ENCODE data around the gene HARS2. TPM values are rescaled to one million over a fixed set of nuclear protein-coding genes. Genes with fewer than 3 reads are reported as not detected.
A peak's percentile ranks its signal among the peaks of the same experiment; 100 is the strongest.
"Not testable (repeated sequence)": the region's sequence is repeated elsewhere in the genome, so short reads cannot be mapped to it uniquely, and the experiment has no call there.

Gene HARS2, protein sequence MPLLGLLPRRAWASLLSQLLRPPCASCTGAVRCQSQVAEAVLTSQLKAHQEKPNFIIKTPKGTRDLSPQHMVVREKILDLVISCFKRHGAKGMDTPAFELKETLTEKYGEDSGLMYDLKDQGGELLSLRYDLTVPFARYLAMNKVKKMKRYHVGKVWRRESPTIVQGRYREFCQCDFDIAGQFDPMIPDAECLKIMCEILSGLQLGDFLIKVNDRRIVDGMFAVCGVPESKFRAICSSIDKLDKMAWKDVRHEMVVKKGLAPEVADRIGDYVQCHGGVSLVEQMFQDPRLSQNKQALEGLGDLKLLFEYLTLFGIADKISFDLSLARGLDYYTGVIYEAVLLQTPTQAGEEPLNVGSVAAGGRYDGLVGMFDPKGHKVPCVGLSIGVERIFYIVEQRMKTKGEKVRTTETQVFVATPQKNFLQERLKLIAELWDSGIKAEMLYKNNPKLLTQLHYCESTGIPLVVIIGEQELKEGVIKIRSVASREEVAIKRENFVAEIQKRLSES
- 30.0 and 41.5 TPM in 2 replicates for total RNA-seq (2014; rRNA removed; shearing (Covaris generic); ENCODE audit: low replicate concordance)

DNA sequence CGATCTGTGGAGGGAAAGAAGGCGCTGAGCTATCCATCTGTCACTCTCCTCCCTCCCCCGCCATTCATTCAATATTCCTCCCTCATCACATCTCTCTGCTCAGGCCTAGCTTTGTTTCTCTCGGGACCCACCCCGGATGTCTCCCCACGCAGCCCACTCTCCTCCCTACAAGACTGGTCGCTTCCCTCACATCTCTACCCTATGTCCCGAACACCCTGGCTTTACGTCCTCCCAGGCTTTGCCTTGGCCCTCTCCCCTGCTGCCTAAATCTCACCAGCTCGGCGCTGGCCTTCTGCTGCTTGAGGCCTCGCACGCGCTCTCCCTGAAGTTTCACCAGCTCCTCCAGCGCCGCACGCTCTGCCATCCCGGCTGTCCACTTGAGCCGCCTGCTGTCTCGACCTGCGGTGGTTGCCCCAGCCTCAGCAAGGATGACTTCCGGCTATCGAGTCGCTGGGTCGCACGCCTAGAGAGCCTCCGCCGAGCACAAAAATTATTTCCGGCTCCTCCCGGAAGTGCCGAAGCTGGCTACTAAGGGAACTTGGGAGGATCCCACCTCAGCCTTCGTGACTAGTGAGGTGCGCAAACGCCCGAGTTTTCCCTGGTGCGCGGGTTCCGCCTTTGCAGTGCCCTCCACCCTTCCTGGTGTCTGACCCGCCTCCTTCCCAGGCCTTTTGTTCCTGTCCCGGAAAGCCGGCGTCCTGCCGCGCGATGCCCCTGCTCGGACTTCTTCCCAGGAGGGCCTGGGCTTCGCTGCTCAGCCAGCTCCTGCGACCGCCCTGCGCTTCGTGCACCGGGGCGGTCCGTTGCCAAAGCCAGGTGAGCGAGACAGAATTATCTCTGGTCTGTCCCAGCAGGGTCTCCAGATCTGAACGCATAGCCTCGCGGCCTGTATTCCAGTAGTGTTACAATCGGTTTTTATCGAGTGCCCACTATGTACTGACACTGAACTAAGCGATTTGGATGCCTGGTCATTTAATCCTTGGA lies at the start of gene HARS2, which contains the start of gene HARS1:
Gene HARS2, plus strand, starts transcription at position 515 of the 984 bp plus-strand sequence. Its CDS starts 194 bp downstream, at position 709.
Gene HARS1, minus strand, starts transcription at position 430 of the 984 bp plus-strand sequence. Its CDS starts 66 bp downstream, at position 364.
- in situ Hi-C loops (cut with HindIII; ENCODE audit: low pct_unique_long_range_greater_than_20kb, low sequenced_read_pairs), result no loop called here
- peak; percentile 96 for DNase-seq (ENCODE audit: low read depth)

DNA sequence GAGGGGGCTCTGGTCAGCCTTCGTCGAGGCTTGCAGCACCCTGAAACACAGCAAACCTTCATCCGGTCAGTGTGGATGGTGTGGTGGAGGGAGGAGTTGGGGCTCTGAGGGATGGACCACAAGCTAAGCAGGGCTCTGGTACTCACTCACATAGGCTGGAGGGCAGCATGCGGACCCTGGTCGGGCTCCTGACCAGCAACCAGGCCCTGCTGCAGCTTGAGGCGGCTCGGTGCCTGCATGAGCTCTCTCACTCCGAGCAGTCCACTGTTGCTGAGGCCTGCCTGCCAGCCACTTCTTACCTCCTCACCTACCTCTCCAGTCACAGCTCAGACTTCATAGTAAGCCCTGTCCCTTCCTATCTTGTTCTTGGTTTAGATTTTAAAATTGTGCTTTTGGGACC lies 49.5 kb upstream of the HARS2 start:
- no peak for DNase-seq (ENCODE audit: low read depth)
- in situ Hi-C loops (cut with HindIII; ENCODE audit: low pct_unique_long_range_greater_than_20kb, low sequenced_read_pairs), result no loop called here

DNA sequence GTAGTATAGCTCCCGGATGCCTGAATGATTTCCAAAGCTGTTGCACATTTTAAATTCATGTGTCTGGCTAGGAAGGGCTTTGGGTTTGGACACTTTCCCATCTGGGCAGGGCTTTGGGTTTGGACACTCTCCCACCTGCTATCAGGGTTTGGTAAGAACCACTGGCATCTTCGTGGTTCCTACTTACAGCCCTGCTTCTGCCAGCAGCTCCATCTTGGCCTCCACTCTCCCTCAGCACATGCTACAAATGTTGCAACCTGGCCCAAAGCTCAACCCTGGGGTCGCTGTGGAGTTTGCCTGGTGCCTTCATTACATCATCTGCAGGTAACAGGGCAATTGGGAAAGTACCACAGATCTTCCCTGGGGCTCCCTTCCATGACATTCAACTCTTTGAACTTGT lies 48.5 kb upstream of the HARS2 start:
- no peak for DNase-seq (ENCODE audit: low read depth)
- in situ Hi-C loops (cut with HindIII; ENCODE audit: low pct_unique_long_range_greater_than_20kb, low sequenced_read_pairs), result no loop called here

DNA sequence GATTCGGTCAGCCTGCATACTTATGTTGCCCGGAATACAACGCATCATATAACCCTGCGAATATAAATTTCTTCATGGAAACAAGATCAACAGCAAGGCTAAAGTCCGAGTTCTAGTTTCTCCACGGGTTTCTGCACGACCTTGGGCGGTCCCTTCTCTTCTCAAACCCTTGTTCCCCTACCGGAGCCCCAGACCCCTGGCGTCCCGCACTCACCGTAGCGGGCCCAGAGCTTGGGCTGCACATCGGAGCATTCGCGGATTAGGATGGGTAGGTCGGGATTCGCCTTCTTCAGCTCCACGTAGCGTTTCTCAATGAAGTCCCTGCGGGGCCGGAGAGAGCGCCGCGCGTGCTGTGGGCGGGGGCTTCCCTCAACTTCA lies 44.2 kb upstream of the HARS2 start:
- no peak for DNase-seq (ENCODE audit: low read depth)
- in situ Hi-C loops (cut with HindIII; ENCODE audit: low pct_unique_long_range_greater_than_20kb, low sequenced_read_pairs), result no loop called here

DNA sequence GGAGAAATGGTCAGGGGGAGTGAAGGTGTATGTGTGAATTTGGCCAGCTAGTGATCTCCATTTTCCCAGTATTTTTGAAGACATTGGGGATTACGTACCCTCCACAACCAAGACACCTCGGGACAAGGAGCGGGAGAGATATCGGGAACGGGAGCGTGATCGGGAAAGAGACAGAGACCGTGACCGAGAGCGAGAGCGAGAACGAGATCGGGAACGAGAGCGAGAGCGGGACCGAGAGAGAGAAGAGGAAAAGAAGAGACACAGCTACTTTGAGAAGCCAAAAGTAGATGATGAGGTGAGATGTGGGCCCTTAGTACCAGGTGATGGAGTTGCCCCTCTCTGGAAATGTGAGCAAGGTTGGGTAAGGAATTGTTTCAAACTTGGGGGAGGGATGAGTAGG lies 32.4 kb upstream of the HARS2 start:
- in situ Hi-C loops (cut with HindIII; ENCODE audit: low pct_unique_long_range_greater_than_20kb, low sequenced_read_pairs), result no loop called here
- DNase-seq (ENCODE audit: low read depth), result no peak

DNA sequence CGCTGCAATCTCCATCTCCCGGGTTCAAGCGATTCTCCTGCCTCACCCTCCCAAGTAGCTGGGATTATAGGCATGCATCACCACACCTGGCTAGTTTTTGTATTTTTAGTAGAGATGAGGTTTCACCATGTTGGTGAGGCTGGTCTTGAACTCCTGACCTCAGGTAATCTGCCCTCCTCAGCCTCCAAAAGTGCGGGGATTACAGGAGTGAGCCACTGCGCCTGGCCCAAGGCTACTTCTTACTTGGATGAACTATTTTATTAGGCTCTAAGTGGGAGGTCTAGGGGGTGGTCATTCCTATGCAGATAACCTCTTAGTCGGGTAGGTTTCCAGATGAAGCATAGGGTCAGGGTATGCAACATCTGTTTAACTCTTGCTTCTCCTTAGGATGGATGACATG lies 30.9 kb upstream of the HARS2 start:
- in situ Hi-C loops (cut with HindIII; ENCODE audit: low pct_unique_long_range_greater_than_20kb, low sequenced_read_pairs); DNase-seq (ENCODE audit: low read depth): not testable (repeated sequence)

DNA sequence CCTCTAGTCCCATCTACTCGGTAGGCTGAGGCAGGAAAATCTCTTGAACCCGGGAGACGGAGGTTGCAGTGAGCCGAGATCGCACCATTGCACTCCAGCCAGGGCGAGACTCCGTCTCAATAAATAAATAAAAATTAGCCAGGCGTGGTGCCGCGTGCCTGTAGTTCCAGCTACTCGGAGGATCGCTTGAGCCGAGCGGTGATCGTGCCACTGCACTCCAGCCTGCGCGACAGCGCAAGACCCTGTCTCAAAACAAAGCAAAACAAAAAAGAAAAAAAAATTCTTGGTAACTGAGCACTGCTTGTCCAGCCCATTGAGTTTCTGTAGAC lies 27.3 kb upstream of the HARS2 start:
- DNase-seq (ENCODE audit: low read depth), result no peak
- in situ Hi-C loops (cut with HindIII; ENCODE audit: low pct_unique_long_range_greater_than_20kb, low sequenced_read_pairs), result no loop called here

DNA sequence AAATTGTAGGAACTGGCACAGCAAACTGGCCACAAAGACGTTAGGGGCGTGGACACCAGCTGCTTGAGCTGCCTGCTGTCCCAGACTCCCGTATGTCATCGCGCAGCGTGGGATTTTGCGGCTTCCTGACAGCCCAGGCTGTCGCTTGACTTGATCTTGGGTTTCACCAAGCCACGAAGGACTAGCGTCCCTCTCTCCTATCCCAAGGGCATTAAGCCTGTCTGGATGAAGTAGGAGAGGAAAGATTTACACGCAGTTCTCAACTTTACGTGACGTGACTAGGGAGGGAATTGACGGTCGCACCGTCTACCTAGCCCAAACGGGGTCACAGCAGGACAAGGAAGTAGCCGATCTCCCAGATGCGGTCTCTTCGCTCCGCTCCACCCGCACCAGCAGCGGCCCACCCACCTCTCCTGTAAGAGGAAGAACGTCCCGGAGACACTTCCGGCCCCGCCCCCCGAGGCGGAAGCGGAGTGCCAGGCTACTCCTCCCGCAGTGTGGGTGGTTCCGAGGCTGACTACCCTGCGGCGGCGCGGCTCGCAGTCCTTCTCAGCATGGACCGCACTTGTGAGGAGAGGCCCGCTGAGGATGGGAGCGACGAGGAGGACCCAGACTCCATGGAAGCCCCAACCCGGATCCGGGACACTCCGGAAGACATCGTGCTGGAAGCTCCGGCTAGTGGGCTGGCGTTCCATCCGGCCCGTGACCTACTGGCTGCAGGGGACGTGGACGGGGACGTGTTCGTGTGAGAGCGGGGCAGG lies 26.7 kb upstream of the HARS2 start, which contains the start of gene WDR55:
Gene WDR55, plus strand, starts transcription at position 546 of the 761 bp plus-strand sequence. Its CDS starts 9 bp downstream, at position 555.
- peak; percentile 90 for DNase-seq (ENCODE audit: low read depth)
- in situ Hi-C loops (cut with HindIII; ENCODE audit: low pct_unique_long_range_greater_than_20kb, low sequenced_read_pairs), result no loop called here

DNA sequence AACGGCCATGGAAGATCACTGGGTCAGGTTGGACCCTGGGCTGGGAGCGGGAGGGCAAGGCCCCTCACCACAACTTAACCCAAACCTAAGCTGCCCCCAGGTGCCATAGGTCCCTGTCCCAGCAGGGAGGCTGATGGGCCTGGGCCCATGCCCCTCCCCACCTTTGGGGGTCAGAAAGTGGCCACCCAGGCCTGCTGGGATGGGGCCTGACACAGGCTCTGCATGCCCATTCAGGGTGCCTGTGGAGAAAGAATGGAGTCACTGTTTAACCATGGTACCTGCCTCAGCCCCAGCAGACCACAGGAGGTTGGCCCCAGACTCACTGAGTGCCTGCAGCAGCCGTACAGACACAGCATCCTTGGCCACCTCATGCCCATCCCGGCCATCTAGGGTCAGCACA lies 20.2 kb upstream of the HARS2 start:
- in situ Hi-C loops (cut with HindIII; ENCODE audit: low pct_unique_long_range_greater_than_20kb, low sequenced_read_pairs); DNase-seq (ENCODE audit: low read depth): not testable (repeated sequence)

DNA sequence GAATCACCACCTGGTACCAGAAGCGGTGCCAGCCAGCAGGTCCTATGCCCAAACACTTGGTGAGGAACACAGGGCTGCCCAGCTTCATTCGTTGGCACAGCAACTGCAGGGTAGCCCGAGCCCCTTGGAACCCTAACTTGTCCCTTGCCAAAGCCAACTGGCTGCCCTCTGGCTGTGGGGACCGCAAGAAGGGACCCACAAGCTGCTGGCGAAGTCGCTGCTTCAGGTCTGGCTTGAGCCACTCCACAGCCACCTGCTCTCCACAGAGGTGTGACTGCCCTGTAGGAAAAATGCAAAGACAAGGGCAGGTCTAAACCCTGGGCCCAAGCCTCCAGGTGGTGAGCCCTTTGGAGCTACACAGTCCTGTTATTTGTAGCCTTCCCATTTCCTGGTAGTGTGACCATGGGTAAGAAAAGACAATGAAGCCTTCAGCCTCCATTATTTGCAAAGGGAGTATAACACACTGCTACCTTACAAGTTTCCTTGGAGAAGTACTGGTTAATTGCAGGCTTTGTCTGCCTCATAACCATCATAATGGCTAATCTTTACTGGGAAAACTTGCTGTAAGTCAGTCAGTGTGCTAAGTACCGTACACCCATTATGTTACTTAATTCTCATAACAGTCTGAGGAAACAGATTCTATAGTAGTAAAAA lies 19.7 kb upstream of the HARS2 start:
- in situ Hi-C loops (cut with HindIII; ENCODE audit: low pct_unique_long_range_greater_than_20kb, low sequenced_read_pairs), result no loop called here

DNA sequence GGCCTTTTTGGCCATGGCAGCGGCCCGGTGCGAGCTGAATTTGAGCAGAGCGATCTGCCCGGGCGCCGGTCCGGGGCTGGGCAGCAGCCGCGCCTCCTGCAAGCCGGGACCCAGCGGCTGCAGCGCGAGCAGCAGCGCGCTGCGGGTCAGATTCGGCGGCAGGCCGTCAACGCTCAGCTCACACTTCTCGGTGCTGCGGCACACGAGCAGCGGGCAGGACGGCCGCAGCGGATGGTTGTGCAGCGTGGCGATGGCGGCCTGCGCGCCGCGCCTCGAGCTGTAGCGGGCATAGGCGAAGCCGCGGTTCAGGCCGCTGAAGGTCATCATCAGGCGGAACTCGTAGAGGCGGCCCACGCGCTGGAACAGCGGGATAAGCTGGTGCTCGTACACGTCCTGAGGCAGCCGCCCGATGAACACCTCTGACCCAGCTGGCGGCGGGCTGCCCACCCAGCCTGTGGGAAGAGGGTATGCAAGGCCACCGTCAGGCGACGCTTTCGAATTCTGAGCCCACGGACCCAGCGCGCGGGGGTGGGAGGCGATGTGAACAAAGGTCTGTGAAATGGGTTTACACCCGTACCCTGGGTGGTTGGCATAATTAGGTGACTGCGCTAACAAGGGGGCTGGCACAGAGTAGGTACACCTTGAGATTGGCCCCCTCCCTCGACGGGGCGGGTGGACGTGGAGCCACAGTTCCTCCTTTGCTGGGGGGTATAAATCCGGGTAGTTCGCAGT lies 18.6 kb upstream of the HARS2 start:
- DNase-seq (ENCODE audit: low read depth), result no peak
- in situ Hi-C loops (cut with HindIII; ENCODE audit: low pct_unique_long_range_greater_than_20kb, low sequenced_read_pairs), result no loop called here

More for the DNA sequence above, 19.7 kb upstream of the HARS2 start:
- DNase-seq (ENCODE audit: low read depth), result no peak

DNA sequence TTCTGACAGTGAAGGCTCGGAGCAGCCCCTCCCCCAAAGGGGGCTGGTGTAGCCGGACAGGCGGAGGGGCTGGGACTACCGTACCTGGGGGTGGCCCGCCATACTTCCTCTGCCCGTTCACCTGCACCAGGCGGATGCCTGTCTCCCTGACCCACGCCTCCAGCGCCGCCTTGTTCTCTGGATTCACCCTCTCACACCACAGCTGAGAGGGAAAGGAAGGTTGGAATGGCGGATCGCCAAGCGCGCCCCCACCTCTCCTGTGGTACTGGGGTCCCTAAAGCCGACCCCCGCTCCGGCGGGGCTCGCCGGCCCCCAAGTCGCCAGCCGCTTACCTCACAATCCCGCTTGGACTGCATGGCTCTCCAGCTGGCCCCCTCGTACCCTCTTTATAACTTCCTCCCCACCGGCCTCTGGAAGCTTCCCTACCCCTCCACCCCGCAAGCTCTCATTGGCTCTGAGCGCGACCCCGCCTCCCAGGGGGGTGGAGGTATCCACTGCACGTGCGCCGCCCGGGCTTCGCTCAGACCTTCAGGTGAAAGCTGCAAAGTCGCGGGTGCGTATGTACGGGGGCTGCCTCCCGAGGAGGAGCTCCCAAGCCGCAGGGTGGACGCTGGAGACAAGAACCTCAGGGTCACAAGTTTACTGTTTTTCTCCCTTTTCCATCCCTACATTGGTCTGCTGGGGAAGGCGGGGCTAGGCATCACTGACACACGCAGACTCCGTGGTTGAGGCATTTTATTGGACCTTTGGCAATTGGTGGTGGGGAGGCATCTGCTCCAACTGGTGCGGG lies 17.9 kb upstream of the HARS2 start, which contains the start of gene DND1:
Gene DND1, minus strand, starts transcription at position 390 of the 790 bp plus-strand sequence. Its CDS starts 34 bp downstream, at position 356.
- in situ Hi-C loops (cut with HindIII; ENCODE audit: low pct_unique_long_range_greater_than_20kb, low sequenced_read_pairs), result no loop called here
- DNase-seq (ENCODE audit: low read depth), result no peak

DNA sequence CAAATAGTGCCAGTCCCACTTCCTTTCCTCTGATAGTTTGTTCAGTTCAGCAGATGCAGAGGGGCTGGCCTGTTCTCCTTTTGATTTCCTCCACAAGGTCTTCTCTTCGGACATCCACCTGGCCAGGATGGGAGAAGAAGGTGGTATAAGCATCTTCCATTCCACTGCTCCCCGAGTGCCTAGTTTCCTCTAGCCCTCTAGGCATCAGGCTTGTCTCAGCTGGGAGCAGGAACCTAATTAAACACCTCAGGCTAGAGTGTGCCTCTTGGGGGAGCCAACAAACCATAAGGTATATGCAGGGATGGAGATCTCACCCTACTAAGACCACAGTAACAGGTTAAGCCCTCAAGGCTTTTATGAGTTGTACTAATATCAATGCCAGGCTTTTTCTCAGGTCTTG lies 17.0 kb upstream of the HARS2 start:
- DNase-seq (ENCODE audit: low read depth), result no peak
- in situ Hi-C loops (cut with HindIII; ENCODE audit: low pct_unique_long_range_greater_than_20kb, low sequenced_read_pairs), result no loop called here

DNA sequence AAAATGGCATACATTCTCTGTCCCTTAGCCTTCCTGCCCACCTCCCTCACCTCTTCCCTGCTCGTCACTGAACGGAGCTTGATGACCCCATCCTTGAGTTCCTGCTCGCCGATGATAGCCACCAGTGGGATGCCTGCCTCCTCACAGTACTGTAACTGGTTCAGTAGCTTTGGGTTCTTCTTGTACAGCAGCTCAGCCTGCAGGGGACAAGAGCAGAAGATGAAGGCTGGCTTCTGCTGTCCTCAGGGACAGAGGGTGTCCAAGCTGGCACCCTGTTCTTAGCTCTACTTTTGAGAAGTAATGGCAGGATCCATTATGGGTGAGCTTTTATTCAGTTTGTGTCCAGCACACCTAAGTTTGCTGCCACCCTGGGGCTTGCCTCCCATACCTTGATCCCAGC lies 16.6 kb upstream of the HARS2 start:
- DNase-seq (ENCODE audit: low read depth), result no peak
- in situ Hi-C loops (cut with HindIII; ENCODE audit: low pct_unique_long_range_greater_than_20kb, low sequenced_read_pairs), result no loop called here

DNA sequence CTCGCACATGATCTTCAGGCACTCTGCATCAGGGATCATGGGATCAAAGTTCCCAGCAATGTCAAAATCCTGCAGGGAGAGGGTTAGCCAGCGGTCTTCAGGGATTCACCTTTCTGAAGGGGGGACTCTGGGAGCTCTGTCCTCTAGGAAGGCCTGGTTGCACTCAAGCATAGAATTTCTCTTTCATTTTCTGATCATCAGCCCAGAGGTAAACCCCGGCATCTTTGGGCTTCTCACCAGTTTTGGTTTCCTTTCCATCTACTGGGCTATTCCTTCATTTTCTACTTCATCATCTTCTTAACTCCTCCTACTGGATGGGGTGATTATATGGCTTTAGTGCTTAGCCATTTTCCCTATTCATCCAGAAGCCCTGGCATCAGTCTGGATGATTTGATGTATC lies 13.3 kb upstream of the HARS2 start:
- DNase-seq (ENCODE audit: low read depth), result no peak
- in situ Hi-C loops (cut with HindIII; ENCODE audit: low pct_unique_long_range_greater_than_20kb, low sequenced_read_pairs), result no loop called here

DNA sequence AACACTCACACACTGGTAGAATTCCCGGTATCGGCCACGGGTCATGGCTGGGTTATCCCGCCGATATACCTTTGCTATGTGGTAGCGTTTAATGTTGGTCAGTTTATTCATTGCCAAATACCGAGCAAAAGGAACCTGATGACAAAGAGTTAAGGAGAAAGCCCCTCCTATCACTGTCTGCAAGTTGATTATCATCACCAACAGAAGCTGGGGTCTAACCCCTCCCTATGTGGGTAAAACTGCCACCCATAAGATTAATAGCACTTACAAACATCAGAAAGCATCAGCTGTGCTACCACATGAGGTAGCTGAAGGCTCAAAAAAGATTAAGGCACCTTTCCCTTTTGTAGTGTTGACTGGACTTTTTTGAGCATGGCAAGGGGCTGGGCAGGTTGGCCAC lies 12.3 kb upstream of the HARS2 start:
- in situ Hi-C loops (cut with HindIII; ENCODE audit: low pct_unique_long_range_greater_than_20kb, low sequenced_read_pairs), result no loop called here
- DNase-seq (ENCODE audit: low read depth), result no peak
